ENCODE results near the gene DLD. TPM values are rescaled to one million over a fixed set of nuclear protein-coding genes. Genes with fewer than 3 reads are reported as not detected.
"Not testable (repeated sequence)": the region's sequence is repeated elsewhere in the genome, so short reads cannot be mapped to it uniquely, and the experiment has no call there.

Gene DLD
- total RNA-seq, 1 experiment from 2014 or later = 58.0 TPM

GRCh38 chr7:107847168-107847835 is 43.7 kb upstream of the DLD start:
- Mint-ChIP-seq H3K9me3 (ENCODE audit: low read depth, unreplicated experiment) (no peaks in the 10 kb centered on the region), H3K4me1 (ENCODE audit: low read depth, unreplicated experiment) (no peaks in the 10 kb centered on the region), H3K27ac (ENCODE audit: unreplicated experiment) (no peak overlapping the region), H3K27me3 (ENCODE audit: unreplicated experiment) (peaks cover 14% of the 10 kb centered on the region), H3K36me3 (ENCODE audit: insufficient read depth, unreplicated experiment) (no peaks in the 10 kb centered on the region), H3K4me3 (ENCODE audit: low read depth, unreplicated experiment) (no peak overlapping the region)
- intact Hi-C loops (cut with micrococcal nuclease; ENCODE audit: unreplicated experiment) = no loop called here
- no peak for TF ChIP-seq CTCF (IDR thresholded peaks at IDR 0.05; ENCODE audit: unreplicated experiment)
- no peak for DNase-seq
- no TSS peak for BruUV-seq (replicated peaks)
- CTCF ChIA-PET = no interaction called here

GRCh38 chr7:107847836-107848175 is 43.2 kb upstream of the DLD start:
- intact Hi-C loops (cut with micrococcal nuclease; ENCODE audit: unreplicated experiment); BruUV-seq (replicated peaks): not testable (repeated sequence)

DNA sequence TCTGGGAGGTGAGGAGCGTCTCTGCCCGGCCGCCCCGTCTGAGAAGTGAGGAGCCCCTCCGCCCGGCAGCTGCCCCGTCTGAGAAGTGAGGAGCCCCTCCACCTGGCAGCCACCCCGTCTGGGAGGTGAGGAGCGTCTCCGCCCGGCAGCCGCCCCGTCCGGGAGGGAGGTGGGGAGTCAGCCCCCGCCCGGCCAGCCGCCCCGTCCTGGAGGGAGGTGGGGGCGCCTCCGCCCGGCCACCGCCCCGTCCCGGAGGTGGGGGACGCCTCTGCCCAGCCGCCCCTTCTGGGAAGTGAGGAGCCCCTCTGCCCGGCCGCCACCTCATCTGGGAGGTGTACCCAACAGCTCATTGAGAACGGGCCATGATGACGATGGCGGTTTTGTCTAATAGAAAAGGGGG is 42.8 kb upstream of the DLD start:
- H3K9me3 Mint-ChIP-seq (ENCODE audit: low read depth, unreplicated experiment); DNase-seq; BruUV-seq (replicated peaks); H3K36me3 Mint-ChIP-seq (ENCODE audit: insufficient read depth, unreplicated experiment); H3K4me1 Mint-ChIP-seq (ENCODE audit: low read depth, unreplicated experiment); CTCF ChIA-PET; H3K4me3 Mint-ChIP-seq (ENCODE audit: low read depth, unreplicated experiment); intact Hi-C loops (cut with micrococcal nuclease; ENCODE audit: unreplicated experiment); H3K27ac Mint-ChIP-seq (ENCODE audit: unreplicated experiment): not testable (repeated sequence)
- H3K27me3 Mint-ChIP-seq (ENCODE audit: unreplicated experiment) = peaks cover 14% of the 10 kb centered on the region

More at GRCh38 chr7:107847836-107848175, 43.2 kb upstream of the DLD start:
- H3K27me3 Mint-ChIP-seq (ENCODE audit: unreplicated experiment) = peaks cover 14% of the 10 kb centered on the region
- CTCF ChIA-PET; DNase-seq; H3K9me3 Mint-ChIP-seq (ENCODE audit: low read depth, unreplicated experiment); H3K4me1 Mint-ChIP-seq (ENCODE audit: low read depth, unreplicated experiment); H3K4me3 Mint-ChIP-seq (ENCODE audit: low read depth, unreplicated experiment); H3K36me3 Mint-ChIP-seq (ENCODE audit: insufficient read depth, unreplicated experiment); H3K27ac Mint-ChIP-seq (ENCODE audit: unreplicated experiment): not testable (repeated sequence)

DNA sequence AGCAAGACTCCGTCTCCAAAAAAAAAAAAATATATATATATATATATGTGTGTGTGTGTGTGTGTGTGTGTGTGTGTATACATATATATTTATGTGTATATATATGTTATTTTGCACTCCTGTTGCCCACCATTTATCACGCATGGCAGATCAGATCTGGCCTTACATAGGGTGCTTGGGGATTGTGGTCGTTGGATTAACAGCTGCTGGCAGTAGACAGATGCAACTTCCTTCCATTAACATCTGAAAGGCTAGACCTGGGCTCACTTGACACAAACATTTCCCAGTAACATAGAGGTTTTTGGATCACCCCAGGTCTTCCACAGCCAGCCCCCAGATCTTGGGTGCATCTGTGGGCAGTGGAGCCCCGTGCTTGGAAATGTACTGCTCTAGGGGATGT is 40.8 kb upstream of the DLD start:
- DNase-seq = no peak
- CTCF ChIA-PET = interaction anchor here (0.7 kb wide), 1 partner anchor 51 kb away, joined by 3 read pairs; no protein-coding TSS in a partner anchor
- Mint-ChIP-seq H3K27me3 (ENCODE audit: unreplicated experiment) (peaks cover 29% of the 10 kb centered on the region), H3K9me3 (ENCODE audit: low read depth, unreplicated experiment) (no peaks in the 10 kb centered on the region), H3K4me1 (ENCODE audit: low read depth, unreplicated experiment) (no peaks in the 10 kb centered on the region), H3K4me3 (ENCODE audit: low read depth, unreplicated experiment) (no peak overlapping the region), H3K27ac (ENCODE audit: unreplicated experiment) (no peak overlapping the region), H3K36me3 (ENCODE audit: insufficient read depth, unreplicated experiment) (no peaks in the 10 kb centered on the region)
- no TSS peak for BruUV-seq (replicated peaks)
- TF ChIP-seq CTCF (IDR thresholded peaks at IDR 0.05; ENCODE audit: unreplicated experiment) = no peak
- intact Hi-C loops (cut with micrococcal nuclease; ENCODE audit: unreplicated experiment) = no loop called here

DNA sequence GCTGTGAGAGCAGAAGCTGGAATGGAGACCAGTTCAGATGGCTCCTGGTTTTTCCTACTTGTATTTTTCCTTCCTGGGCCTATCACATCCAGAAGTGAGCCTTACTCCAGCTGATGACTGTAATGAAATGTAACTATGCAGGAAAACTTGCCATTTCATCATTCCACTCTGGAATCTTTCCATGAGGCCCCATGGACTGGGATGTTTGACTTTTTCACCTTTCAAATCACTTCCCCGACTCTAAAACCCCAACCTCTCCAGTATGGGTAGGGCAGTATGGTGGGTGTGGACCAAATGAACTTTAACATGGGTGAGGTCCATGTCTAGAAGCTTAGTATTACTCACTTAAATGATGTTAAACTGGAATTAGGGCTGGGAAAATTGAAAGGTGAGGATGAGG is 40.3 kb upstream of the DLD start:
- H3K4me1 Mint-ChIP-seq (ENCODE audit: low read depth, unreplicated experiment) = no peaks in the 10 kb centered on the region

More for the DNA sequence above, 40.3 kb upstream of the DLD start:
- Mint-ChIP-seq H3K9me3 (ENCODE audit: low read depth, unreplicated experiment) (no peaks in the 10 kb centered on the region), H3K36me3 (ENCODE audit: insufficient read depth, unreplicated experiment) (no peaks in the 10 kb centered on the region), H3K27ac (ENCODE audit: unreplicated experiment) (no peak overlapping the region), H3K4me3 (ENCODE audit: low read depth, unreplicated experiment) (no peak overlapping the region), H3K27me3 (ENCODE audit: unreplicated experiment) (peaks cover 33% of the 10 kb centered on the region)
- intact Hi-C loops (cut with micrococcal nuclease; ENCODE audit: unreplicated experiment) = no loop called here
- BruUV-seq (replicated peaks) = no TSS peak
- DNase-seq = no peak
- CTCF ChIA-PET = no interaction called here
- TF ChIP-seq CTCF (IDR thresholded peaks at IDR 0.05; ENCODE audit: unreplicated experiment) = no peak
